LHCN-M2 (cell line): ENCODE measurements around the gene SYT10. TPM values are rescaled to one million over a fixed set of nuclear protein-coding genes. Genes with fewer than 3 reads are reported as not detected.
"Not testable (repeated sequence)": the region's sequence is repeated elsewhere in the genome, so short reads cannot be mapped to it uniquely, and the experiment has no call there.

Experiments
- DNase-seq: peaks from one replicate; pipeline ENCODE4 v3.0.0-alpha.2; 2012; ENCODE audit warnings: low read depth
- polyA plus RNA-seq: library from polyadenylated mRNA; unstranded; fragments of >200 nt; gene quantifications from one replicate; pipeline ENCODE4 v1.2.1, GENCODE V29; 2012; ENCODE audit warnings: missing spikeins
- total RNA-seq: library from RNA; depleted of rRNA; stranded (reverse); fragments of >200 nt; gene quantifications from 2 replicates; pipeline ENCODE4 v1.2.3, GENCODE V29; 2014; rRNA removed

SYT10 gene
- total RNA-seq = not detected in 2 replicates
- polyA plus RNA-seq = not detected

DNA sequence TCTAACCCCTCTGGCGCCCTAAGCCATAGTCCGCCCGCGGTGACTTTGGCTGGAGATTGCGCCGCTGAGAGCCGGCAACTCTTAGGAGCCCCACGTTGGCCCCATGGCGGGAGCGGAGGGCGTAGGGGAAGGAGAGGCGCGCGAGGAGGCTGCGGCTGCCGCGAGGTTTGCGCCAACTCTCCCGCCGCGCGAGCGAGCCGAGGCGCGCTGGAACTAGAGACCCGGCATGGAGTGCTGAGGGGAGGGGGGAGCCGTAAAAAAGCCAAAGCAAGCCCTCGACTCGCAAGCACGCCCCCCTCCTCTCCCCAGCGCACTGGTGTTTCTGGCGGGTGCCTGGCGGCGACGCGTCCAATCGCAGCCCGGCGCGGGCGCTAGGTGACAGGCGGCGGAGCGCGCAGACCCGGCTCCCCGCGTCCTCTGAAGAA, at the start of gene SYT10:
TSS of gene SYT10 (minus strand) at position 233 of the 425 bp plus-strand sequence. CDS start 297 bp downstream, outside the sequence.
- peak; percentile 11 for DNase-seq

DNA sequence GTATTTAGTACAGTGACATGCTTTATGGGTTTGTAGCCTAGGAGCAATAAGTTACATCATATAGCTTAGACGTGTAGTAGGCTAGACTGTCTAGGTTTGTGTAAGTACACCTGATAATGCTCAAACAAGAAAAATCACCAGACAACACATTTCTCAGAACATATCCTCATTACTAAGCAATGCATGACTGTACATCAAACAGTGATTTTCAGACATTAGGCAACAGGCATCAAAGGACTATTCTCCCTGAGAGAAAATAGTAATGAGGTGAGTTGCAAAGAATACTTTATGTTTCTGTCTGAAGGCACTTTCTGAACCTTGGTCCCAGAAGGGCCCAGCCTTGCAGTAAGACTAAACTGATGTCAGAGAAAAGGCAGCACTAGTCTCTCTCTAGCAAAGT, 48.4 kb upstream of the SYT10 start:
- DNase-seq = peak; percentile 9

GRCh38 chr12:33486058-33486457, 46.4 kb upstream of the SYT10 start:
- DNase-seq = no peak

DNA sequence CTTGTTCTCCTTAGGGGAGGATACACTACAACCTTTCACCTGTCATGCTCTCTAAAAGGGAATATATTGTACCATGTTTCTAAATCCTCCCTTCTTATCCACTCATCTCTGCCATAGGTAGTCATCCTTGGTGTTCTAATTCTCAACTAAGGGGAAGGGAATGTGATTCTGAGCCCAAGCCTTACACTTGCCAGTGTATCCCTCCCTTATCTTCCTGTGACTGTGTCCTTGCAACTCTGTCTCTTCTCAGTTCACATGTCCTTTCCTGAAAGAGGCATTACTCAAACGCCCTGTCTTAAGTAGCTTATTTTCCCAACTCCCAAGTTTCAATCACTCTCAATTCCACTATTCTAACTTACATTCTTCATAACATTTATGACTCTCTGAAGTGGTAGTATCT, 44.5 kb upstream of the SYT10 start:
- no peak for DNase-seq

- no peak for DNase-seq
Observed at GRCh38 chr12:33480366-33480765, 40.7 kb upstream of the SYT10 start.

DNA sequence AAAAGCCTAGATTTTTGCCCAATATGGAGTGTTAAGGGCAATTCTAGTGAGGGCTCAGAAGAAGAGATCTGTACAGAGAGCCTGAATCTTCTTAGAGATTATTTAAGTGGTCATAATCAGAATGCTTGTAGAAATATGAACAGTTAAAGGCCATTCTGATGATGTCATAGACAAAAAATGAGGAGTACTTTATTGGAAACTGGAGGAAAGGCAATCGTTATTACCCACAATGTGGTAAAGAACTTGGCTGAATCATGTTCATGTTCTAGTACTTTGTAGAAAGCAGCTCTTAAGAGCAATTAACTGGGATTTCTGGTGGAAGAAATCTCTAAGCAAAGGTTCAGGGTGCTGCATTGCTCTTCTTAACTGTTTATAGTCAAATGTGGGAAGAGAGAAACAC, 36.4 kb upstream of the SYT10 start:
- peak; percentile 85 for DNase-seq

DNA sequence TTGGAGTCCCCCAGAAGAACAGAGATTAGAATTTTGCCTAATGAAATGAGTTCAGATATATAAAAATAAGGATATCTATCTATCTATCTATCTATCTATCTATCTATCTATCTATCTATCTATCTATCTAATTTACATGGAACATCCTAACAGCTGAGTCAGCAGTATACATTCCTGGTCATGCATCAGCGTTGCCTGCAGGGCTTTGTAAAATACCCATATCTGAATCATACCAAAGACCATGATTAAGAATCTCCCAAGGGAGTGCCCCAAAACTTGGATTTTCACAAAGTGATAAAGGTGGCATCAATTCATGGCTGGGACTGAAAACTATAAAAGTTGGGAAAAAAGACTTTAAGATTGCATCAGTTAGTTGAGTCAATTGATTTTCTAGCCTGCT, 32.7 kb upstream of the SYT10 start:
- DNase-seq = peak; percentile 23

DNA sequence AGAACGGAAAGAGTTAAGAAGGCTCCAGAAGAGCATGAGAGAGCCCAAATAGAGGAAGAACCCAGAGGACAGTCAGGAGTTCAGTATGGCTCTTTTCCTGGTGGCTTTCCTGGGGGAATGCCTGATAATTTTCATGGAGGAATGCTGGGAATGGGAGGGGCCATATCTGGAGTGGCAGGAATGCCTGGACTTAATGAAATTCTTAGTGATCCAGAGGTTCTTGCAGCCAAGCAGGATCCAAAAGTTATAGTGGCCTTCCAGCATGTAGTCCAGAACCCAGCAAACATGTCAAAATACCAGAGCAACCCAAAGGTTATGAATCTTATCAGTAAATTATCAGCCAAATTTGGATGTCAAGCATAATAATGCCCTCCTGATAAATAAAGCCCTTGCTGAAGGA, 15.5 kb upstream of the SYT10 start:
- no peak for DNase-seq

- DNase-seq = no peak
Observed at GRCh38 chr12:33450480-33450879, 10.9 kb upstream of the SYT10 start.

DNA sequence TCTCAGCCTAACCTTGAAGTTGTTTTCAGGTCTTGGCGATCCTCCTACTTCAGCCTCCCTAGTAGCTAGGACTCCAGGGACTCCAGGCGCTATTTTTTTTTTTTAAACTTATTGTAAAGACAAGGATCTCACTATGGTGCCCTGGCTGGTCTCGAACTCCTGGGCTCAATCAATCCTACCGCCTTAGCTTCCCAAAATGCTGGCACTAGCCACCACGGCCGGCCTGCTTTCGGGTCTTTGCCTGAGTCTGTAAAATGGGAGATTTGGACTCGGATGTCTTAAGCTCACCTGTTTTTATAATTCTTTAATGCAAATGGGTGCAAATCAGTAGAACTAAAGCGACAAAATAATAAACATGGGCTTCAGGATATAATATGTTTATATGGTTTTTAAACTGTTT, 858 bp upstream of the SYT10 start:
- no peak for DNase-seq

DNA sequence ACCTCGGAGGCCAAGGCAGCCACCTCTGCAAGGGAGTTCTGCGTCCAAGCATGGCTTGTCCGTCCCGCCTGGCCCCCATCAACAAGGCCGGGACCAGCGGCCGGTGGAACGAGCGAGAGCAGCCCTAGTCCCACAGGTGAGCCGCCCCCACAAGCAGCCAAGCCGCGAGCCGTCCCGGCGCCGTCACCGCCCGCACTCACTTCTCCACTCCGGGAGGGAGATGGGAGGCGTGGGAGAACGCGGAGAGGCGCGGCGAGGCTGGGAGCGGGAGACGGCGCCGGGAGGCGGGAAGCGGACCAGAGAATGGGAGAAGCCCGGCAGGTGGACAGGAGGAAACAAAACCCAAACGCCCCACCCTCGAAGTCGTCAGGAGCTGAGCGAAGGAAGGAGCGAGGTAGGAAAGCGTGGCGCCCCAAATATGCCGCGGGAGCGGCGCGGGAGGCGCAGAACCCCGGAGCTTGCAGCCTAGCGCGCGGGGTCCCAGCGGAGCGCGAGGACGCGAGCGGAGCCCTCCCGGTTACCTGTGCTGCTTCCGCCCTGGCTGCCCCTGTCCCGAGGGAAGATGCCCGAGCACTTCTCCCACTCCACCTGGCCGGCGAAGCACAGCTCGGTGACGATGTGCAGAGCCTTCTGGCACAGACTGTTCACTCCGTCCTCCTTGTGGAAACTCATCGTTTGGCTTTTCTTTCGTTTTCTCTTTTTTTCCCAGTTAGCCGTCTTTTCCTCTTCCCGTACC, 600 bp downstream of the SYT10 start:
- no peak for DNase-seq

- no peak for DNase-seq
Observed at GRCh38 chr12:33438025-33438772, 1.4 kb downstream of the SYT10 start.

GRCh38 chr12:33437598-33437997, 2.0 kb downstream of the SYT10 start:
- DNase-seq = no peak

GRCh38 chr12:33432992-33433391, 6.6 kb downstream of the SYT10 start:
- no peak for DNase-seq

DNA sequence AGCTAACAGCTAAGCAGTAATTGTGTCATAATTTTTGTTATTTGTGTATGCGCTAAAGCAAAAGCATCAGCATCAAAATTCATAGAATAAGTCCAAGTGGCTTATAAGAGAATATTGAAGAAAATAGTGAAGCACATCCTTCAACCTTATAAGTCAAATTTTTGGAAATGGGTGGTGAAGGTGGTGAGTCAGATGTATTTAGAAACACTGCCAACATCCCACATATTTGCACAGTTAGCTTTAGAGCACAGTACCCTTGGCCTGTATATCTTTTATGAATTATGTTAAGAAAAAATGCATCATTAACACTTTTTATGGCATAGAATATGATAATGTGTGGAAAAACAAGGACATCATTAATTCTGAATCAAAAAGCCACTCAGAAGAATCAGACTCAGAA, 8.0 kb downstream of the SYT10 start:
- no peak for DNase-seq

DNA sequence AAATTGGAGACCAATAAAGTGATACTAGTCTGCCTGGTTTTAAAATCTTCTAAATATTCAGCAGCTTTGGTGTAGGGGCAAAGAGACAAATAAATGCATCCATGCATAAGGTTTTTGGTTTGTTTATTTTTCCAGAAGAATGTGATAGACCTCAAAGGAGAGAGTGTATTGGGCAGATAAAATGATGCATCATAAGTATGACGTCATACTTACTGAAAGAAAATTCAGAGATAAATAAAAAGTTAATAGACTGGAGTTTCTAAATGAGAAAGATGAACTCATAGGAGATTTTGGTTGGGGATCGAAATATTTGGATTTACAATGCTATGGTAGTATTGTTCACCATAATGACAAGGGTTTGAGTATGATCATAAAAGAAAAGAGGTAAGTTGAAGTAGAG, 10.2 kb downstream of the SYT10 start:
- DNase-seq = no peak

DNA sequence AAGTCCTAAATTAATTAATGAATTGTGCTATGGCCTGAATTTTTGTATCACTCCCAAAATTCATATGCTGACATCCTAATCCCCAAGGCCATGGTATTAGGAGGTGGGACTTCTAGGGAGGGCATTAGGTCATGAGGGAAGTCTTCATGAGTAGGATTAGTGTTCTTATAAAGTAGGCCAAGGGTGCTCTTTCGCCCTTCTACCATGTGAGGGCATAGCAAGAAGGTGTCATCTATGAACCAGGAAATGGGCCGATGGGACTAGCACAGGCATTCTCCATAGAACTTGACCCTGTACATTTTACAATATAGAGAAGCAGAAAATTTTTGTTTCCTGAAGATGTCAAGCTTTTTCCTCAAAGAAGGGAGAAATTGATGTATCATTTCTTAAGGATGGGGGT, 12.5 kb downstream of the SYT10 start:
- peak; percentile 65 for DNase-seq

DNA sequence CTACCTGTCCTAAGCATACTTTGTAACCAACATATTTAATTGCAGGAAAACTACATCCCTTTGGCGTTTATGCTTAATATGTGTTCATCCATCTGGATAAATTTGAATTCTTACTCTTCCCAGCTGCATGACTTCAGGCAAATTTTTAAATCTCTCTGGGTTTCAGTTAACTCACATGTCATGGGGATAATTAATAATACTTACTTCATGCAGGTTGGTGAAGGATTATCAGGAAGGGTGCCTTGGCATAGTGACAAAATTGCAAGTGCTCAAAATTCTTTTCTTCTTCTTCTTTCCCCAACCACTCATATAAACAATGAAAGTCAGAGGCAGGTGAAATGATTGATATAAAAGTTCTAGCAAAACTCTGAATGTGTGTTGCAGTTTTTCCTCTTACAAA, 15.9 kb downstream of the SYT10 start:
- DNase-seq = no peak

- DNase-seq = not testable (repeated sequence)
Observed at GRCh38 chr12:33412410-33412809, 27.2 kb downstream of the SYT10 start.

DNA sequence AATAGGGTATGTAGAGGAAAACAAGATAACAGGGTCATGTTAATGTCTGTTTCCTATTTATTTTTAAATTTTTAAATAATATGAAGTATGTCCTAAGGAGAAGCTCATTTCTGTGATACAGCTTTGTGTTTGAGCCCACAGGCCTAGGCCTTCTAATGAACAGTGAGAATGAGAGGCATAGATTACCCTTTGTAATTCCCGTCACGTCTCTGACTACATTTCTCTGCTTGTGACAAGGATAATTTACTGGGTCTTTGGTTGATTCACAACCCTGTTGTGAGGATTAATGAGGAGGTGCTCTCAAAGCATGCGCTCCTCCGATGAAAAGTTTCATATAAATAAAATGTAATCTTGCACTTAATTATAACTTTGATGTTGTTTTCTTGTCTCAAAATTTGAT, 56.1 kb downstream of the SYT10 start:
- DNase-seq = no peak

DNA sequence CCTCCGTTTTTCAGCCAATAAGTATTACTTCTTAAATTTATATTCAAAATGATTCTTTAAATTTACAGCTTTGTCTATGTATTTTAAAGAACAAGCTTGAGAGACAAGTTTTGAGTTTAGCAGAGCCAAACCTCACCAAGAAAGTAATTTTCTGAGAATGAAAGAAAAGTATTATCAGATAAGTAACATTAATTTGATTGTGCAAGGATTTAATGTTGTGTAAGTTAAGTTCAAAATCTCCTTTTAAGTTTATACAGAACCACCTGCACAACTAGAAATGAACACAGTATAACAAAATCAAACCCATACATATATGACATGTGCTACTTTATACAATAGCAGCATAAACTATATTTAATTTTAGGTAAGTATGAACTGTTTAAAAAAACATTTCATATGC, 63.5 kb downstream of the SYT10 start:
- no peak for DNase-seq

GRCh38 chr12:33370318-33370717, 69.3 kb downstream of the SYT10 start:
- no peak for DNase-seq

DNA sequence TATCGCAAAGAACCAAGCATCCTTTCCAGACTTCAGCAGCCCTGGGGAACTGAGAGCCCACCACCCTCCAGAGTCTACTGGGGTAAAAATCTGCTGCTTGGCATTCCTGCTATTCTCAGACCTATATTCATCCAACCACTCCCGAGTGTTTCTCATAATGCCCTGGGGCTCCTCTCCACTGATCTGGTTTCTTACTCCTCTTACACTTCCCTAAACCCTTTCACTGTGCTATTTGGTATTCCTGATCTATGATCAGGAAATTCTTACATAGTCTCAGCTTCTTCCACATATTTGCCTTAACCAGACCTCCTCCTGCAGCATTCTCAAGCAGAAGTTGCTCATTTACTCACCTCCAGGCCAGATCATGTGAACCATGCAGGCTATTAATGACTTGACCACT, 82.4 kb downstream of the SYT10 start:
- no peak for DNase-seq
